Activated CD8-positive, alpha-beta memory T cell treated with anti-CD3 and anti-CD28 coated beads, Interleukin-2, amount 10 ng/mL, durations not matched to agents 7 days and 5 days (primary cell): Measurements from ENCODE around the gene SMARCC2. TPM values are rescaled to one million over a fixed set of nuclear protein-coding genes. Genes with fewer than 3 reads are reported as not detected.

Experiments
- ATAC-seq: fragments of 150-1000 bp; cut with Tn5 transposase; one replicate; pipeline ENCODE4 v1.10.0; 2021; ENCODE audit warnings: moderate library complexity
- CTCF ChIA-PET: fragments of 350-600 bp; sonication (Branson Sonifier 250); formaldehyde crosslinking; loops from one replicate; lab custom pipeline; 2021; ENCODE audit warnings: antibody characterized with exemption; lab: Charles Lee
- DNase-seq: peaks from one replicate; pipeline ENCODE4 v3.0.0-alpha.2; 2020
- H3K27ac Mint-ChIP-seq: one replicate; pipeline ENCODE4 v1.8.0; 2021; ENCODE audit warnings: mild to moderate bottlenecking, mixed read lengths
- H3K27me3 Mint-ChIP-seq: one replicate; pipeline ENCODE4 v1.8.0; 2021; ENCODE audit warnings: mixed read lengths
- H3K36me3 Mint-ChIP-seq: one replicate; pipeline ENCODE4 v1.8.0; 2021; ENCODE audit warnings: mild to moderate bottlenecking, mixed read lengths
- H3K4me1 Mint-ChIP-seq: one replicate; pipeline ENCODE4 v1.8.0; 2021; ENCODE audit warnings: mixed read lengths
- H3K4me3 Mint-ChIP-seq: one replicate; pipeline ENCODE4 v1.8.0; 2021; ENCODE audit warnings: mild to moderate bottlenecking, moderate library complexity, mixed read lengths
- H3K9me3 Mint-ChIP-seq: one replicate; pipeline ENCODE4 v1.8.0; 2022; ENCODE audit warnings: low read depth, mixed read lengths
- total RNA-seq, 2 experiments: library from RNA; stranded (reverse); gene quantifications; one replicate each; pipeline ENCODE4 v1.2.3, GENCODE V29; 2021

Gene SMARCC2
- total RNA-seq, 2 experiments from 2014 or later, result 147 to 150 TPM

DNA sequence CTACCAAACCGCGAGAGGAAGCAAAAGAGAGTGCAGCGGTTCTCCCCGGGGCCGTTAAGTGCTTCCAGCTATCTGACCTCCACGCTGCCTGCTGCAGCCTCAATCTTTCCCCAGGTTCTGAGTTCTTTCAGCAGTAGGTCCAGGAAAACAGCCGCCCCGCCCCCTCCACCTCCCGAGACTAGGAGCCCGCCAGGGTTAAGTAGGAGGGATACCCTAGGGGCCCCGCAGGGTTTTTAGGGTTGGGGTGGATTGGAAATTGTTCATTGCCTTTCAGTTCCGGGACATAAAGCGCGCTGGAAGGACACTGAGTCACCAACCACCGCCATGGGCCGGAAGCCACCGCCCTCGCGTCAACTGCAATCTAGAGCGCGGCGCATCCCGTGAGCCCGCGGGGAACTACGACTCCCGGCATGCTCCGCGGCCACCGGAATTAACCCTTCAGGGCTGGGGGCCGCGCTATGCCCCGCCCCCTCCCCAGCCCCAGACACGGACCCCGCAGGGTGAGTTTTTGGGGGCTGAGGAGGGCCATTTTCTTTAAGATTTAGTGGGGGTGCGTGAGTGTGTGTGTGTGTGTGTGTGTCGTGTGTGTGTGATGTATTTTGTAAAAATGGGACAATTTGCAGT lies 37.0 kb downstream of the SMARCC2 start, which contains the start of gene MYL6B:
Gene MYL6B, plus strand, starts transcription at position 456 of the 624 bp plus-strand sequence. CDS start 1,332 bp downstream, outside the sequence.
- peaks cover 7% of the 10 kb centered on the region for H3K36me3 Mint-ChIP-seq
- H3K4me1 Mint-ChIP-seq, result peaks cover 41% of the 10 kb centered on the region
- DNase-seq (peak; percentile 97), ATAC-seq (peak; percentile 94)
- no peaks in the 10 kb centered on the region for H3K27me3 Mint-ChIP-seq
- CTCF ChIA-PET, result interaction anchor here (0.7 to 4.4 kb wide), 14 partner anchors 10 to 414 kb away, joined by 3 to 41 read pairs (median 6); partner anchors contain the start of genes ESYT1, RNF41, RPL41 and SMARCC2
- H3K9me3 Mint-ChIP-seq, result no peaks in the 10 kb centered on the region
- peak within 1 kb of the TSS; percentile 100 for H3K27ac Mint-ChIP-seq
- H3K4me3 Mint-ChIP-seq, result peak within 1 kb of the TSS; percentile 83

- no peaks in the 10 kb centered on the region for H3K9me3 Mint-ChIP-seq
- ATAC-seq, result peak; percentile 73
- H3K27ac Mint-ChIP-seq, result peak overlapping the region; percentile 100
- CTCF ChIA-PET, result interaction anchor here (0.7 to 4.4 kb wide), 16 partner anchors 10 to 413 kb away, joined by 3 to 41 read pairs (median 6); partner anchors contain the start of genes ESYT1, PA2G4, RNF41 and RPL41
- DNase-seq, result peak; percentile 84
- no peaks in the 10 kb centered on the region for H3K27me3 Mint-ChIP-seq
- H3K4me3 Mint-ChIP-seq, result peak overlapping the region; percentile 83
- peaks cover 42% of the 10 kb centered on the region for H3K4me1 Mint-ChIP-seq
- peaks cover 7% of the 10 kb centered on the region for H3K36me3 Mint-ChIP-seq
These were observed 37.6 kb downstream of the SMARCC2 start for GRCh38 chr12:56151672-56152131.

DNA sequence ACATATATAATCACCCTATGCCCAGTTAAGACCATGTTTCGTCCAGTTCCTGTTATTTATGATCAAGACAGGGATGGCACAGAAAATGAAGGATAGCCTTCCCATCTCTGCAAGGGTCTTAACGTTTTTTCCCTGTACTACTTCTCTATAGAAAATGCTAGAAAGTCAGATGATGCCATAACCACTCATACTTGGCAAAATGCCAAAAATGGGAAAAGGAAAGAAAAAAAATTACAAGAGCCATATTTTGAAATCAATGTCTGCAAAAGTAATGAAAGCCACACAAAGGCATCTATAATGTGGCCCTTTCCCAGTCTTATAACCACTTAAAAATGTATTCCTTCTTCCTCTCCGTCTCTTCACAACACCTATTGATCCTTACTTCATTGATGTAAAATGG lies 38.7 kb downstream of the SMARCC2 start:
- Mint-ChIP-seq H3K36me3 (peaks cover 5% of the 10 kb centered on the region), H3K27ac (peak overlapping the region; percentile 100), H3K4me3 (peak overlapping the region; percentile 83), H3K9me3 (no peaks in the 10 kb centered on the region), H3K27me3 (no peaks in the 10 kb centered on the region), H3K4me1 (peaks cover 42% of the 10 kb centered on the region)
- no peak for DNase-seq
- no peak for ATAC-seq
- CTCF ChIA-PET, result interaction anchor here (1.1 to 4.4 kb wide), 4 partner anchors 23 to 83 kb away, joined by 3 to 41 read pairs (median 10); partner anchors contain the start of genes ESYT1, PA2G4, RPL41 and ZC3H10

DNA sequence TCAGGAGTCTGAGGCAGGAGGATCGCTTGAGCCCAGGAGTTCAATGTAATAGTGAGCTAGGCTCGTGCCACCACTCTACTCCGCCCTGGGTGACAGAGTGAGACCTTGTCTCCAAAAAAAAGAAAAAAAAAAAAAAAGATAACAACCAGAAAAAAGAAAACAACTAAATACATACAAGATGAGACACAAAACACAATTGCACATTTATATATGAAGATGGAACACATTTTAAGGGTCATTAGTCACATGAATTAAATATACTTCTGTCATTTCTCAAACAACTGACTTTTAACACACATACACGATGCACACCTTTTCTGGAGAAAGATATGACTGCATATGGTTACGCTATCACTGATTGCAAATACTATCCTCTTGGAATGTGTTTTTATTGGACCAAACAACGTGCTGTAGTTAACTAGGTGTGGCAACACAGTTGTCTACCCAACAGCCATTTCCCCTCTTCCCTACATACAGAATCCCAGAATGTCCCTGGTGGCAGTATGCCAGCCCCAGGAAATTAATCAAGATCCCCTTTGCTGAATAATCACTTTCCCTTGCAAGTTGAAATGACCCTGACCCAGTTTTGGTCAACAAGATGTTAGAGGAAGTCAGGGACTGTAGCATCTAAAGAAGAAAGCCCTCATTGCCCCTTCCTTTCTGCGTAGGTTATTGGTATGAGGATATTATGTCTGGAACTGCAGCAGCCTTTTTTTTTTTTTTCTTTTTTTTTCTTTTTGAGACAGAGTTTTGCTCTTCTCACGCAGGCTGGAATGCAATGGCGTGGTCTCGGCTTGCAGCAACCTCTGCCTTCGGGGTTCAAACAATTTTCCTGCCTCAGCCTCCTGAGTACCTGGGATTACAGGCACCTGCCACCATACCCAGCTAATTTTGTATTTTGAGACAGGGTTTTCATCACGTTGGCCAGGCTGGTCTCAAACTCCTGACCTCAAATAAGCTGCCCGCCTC lies 42.5 kb downstream of the SMARCC2 start:
- H3K36me3 Mint-ChIP-seq, result peaks cover 35% of the 10 kb centered on the region
- no peak for DNase-seq
- H3K4me1 Mint-ChIP-seq, result peaks cover 37% of the 10 kb centered on the region
- H3K9me3 Mint-ChIP-seq, result no peaks in the 10 kb centered on the region
- peak overlapping the region; percentile 23 for H3K27ac Mint-ChIP-seq
- ATAC-seq, result no peak
- H3K4me3 Mint-ChIP-seq, result no peak overlapping the region
- no peaks in the 10 kb centered on the region for H3K27me3 Mint-ChIP-seq
- CTCF ChIA-PET, result interaction anchor here (0.6 to 0.7 kb wide), 2 partner anchors 26 to 268 kb away, joined by 3 read pairs; no protein-coding TSS in a partner anchor

GRCh38 chr12:56145217-56145616 lies 44.1 kb downstream of the SMARCC2 start:
- Mint-ChIP-seq H3K4me1 (peaks cover 28% of the 10 kb centered on the region), H3K27ac (no peak overlapping the region), H3K36me3 (peaks cover 46% of the 10 kb centered on the region), H3K9me3 (no peaks in the 10 kb centered on the region), H3K27me3 (no peaks in the 10 kb centered on the region), H3K4me3 (no peak overlapping the region)
- CTCF ChIA-PET, result interaction anchor here (0.9 kb wide), 1 partner anchor 98 kb away, joined by 3 read pairs; no protein-coding TSS in a partner anchor
- ATAC-seq, result no peak
- no peak for DNase-seq

DNA sequence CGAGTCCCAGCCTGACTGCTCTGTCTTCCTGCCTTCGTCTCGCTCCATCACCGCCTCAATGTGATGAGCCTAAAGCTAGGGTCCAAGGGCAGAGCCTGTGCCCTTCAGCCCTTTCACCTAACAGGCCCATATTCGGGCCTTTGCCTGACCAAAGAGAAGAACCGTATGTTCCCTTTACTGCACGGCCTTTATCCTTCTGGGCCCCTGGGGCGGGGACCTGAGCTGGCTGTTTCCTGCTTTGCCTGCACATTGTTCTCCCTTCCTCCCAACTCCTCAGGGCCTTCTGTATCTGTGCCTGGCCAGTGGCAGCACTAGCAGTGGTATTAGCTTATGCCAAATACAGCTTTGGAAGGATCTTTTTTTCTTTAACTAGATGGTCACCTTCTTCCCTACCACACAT lies 45.4 kb downstream of the SMARCC2 start:
- no peaks in the 10 kb centered on the region for H3K27me3 Mint-ChIP-seq
- CTCF ChIA-PET, result interaction anchor here (0.8 to 1.6 kb wide), 2 partner anchors 18 to 44 kb away, joined by 4 read pairs; no protein-coding TSS in a partner anchor
- no peak overlapping the region for H3K4me3 Mint-ChIP-seq
- peaks cover 56% of the 10 kb centered on the region for H3K36me3 Mint-ChIP-seq
- no peaks in the 10 kb centered on the region for H3K9me3 Mint-ChIP-seq
- peaks cover 26% of the 10 kb centered on the region for H3K4me1 Mint-ChIP-seq
- ATAC-seq (no peak), DNase-seq (no peak)
- H3K27ac Mint-ChIP-seq, result peak overlapping the region; percentile 70

- H3K27ac Mint-ChIP-seq, result peak overlapping the region; percentile 70
- peaks cover 33% of the 10 kb centered on the region for H3K4me1 Mint-ChIP-seq
- H3K4me3 Mint-ChIP-seq, result no peak overlapping the region
- CTCF ChIA-PET, result interaction anchor here (1.3 to 1.6 kb wide), 2 partner anchors 17 to 47 kb away, joined by 4 read pairs; partner anchors contain the start of gene SMARCC2
- H3K27me3 Mint-ChIP-seq, result no peaks in the 10 kb centered on the region
- peaks cover 63% of the 10 kb centered on the region for H3K36me3 Mint-ChIP-seq
- ATAC-seq (no peak), DNase-seq (no peak)
- H3K9me3 Mint-ChIP-seq, result no peaks in the 10 kb centered on the region
These were observed 46.1 kb downstream of the SMARCC2 start for GRCh38 chr12:56143217-56143616.

GRCh38 chr12:56141946-56142784 lies 47.1 kb downstream of the SMARCC2 start:
- H3K27me3 Mint-ChIP-seq, result no peaks in the 10 kb centered on the region
- DNase-seq (no peak), ATAC-seq (no peak)
- peak overlapping the region; percentile 44 for H3K27ac Mint-ChIP-seq
- no peaks in the 10 kb centered on the region for H3K9me3 Mint-ChIP-seq
- CTCF ChIA-PET, result interaction anchor here (1.3 to 2.1 kb wide), 2 partner anchors 10 to 48 kb away, joined by 4 to 7 read pairs; partner anchors contain the start of gene SMARCC2
- peaks cover 38% of the 10 kb centered on the region for H3K4me1 Mint-ChIP-seq
- H3K36me3 Mint-ChIP-seq, result peaks cover 73% of the 10 kb centered on the region
- H3K4me3 Mint-ChIP-seq, result no peak overlapping the region

- CTCF ChIA-PET, result interaction anchor here (1.5 to 4.9 kb wide), 4 partner anchors 11 to 51 kb away, joined by 5 to 24 read pairs (median 12); partner anchors contain the start of genes ESYT1, MYL6B and SMARCC2
- no peak for ATAC-seq
These were observed 51.3 kb downstream of the SMARCC2 start for GRCh38 chr12:56137853-56138571.

DNA sequence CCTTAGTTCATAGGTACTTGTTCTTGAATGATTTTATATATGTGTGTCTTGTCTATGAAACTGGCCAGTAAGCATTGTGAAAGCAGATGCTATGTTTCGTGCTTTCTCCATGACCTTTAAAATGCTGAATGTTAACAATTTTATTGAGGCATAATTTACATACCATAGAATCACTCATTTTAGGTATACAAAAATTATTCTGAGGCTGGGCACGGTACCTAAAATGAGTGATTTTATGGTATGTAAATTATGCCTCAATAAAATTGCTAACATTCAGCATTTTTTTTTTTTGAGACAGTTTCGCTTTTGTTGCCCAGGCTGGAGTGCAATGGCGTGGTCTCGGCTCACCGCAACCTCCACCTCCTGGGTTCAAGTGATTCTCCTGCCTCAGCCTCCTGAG lies 54.4 kb downstream of the SMARCC2 start:
- no peaks in the 10 kb centered on the region for H3K9me3 Mint-ChIP-seq
- no peak for DNase-seq
- H3K27ac Mint-ChIP-seq, result no peak overlapping the region
- H3K27me3 Mint-ChIP-seq, result no peaks in the 10 kb centered on the region
- H3K4me3 Mint-ChIP-seq, result no peak overlapping the region
- CTCF ChIA-PET, result interaction anchor here (1.6 kb wide), 1 partner anchor 55 kb away, joined by 6 read pairs; the partner anchor contains the start of gene SMARCC2
- H3K36me3 Mint-ChIP-seq, result peaks cover 84% of the 10 kb centered on the region
- ATAC-seq, result no peak
- H3K4me1 Mint-ChIP-seq, result peaks cover 56% of the 10 kb centered on the region

More at GRCh38 chr12:56137853-56138571, 51.3 kb downstream of the SMARCC2 start:
- H3K27ac Mint-ChIP-seq, result peak overlapping the region; percentile 44
- H3K4me1 Mint-ChIP-seq, result peaks cover 46% of the 10 kb centered on the region
- H3K4me3 Mint-ChIP-seq, result no peak overlapping the region
- H3K36me3 Mint-ChIP-seq, result peaks cover 78% of the 10 kb centered on the region
- no peak for DNase-seq
- no peaks in the 10 kb centered on the region for H3K27me3 Mint-ChIP-seq
- H3K9me3 Mint-ChIP-seq, result no peaks in the 10 kb centered on the region

DNA sequence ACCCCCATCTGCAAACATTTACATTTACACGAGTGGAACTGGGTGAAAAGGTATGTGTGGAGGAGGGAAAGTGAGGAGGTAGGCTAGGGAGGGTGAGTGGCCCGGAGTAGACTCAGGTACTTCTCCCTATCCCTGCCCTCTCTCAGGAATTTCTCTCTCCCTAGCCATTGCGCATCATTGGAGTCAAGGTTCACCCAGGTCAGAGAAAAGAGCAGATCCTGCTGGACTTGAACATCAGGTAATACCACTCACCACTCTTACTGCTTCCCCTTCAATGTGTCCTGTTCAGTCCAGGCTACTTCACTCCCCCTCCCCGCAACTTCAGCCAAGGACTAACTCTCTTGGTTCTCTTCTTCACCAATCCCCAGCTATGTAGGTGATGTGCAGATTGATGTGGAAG lies 58.4 kb downstream of the SMARCC2 start:
- DNase-seq (no peak), ATAC-seq (no peak)
- Mint-ChIP-seq H3K36me3 (peaks cover 52% of the 10 kb centered on the region), H3K4me1 (peaks cover 59% of the 10 kb centered on the region), H3K27ac (peak overlapping the region; percentile 93), H3K4me3 (peak overlapping the region; percentile 98), H3K27me3 (no peaks in the 10 kb centered on the region), H3K9me3 (no peaks in the 10 kb centered on the region)
- CTCF ChIA-PET, result interaction anchor here (8.8 kb wide), 1 partner anchor 59 kb away, joined by 151 read pairs; the partner anchor contains the start of gene SMARCC2
